Transverse colon (tissue), 4 donors: ENCODE results near the gene ZDHHC17. TPM values are rescaled to one million over a fixed set of nuclear protein-coding genes. Genes with fewer than 3 reads are reported as not detected.
"Not testable (repeated sequence)": the region's sequence is repeated elsewhere in the genome, so short reads cannot be mapped to it uniquely, and the experiment has no call there.

ENCODE experiments used
- DNase-seq: peaks from one replicate; pipeline ENCODE4 v3.0.0-alpha.2; 2019
- H3K27ac ChIP-seq, 4 donors: fragments of 200-600 bp; sonication (generic); 2 replicates each; pipeline ENCODE4 v1.5.1; 2016 to 2018; ENCODE audit warnings: inconsistent platforms in 4 of 4
- H3K27me3 ChIP-seq: fragments of 200-600 bp; sonication (generic); 2 replicates; pipeline ENCODE4 v1.5.1; 2017; ENCODE audit warnings: inconsistent platforms
- H3K36me3 ChIP-seq, 4 donors: fragments of 200-600 bp; sonication (generic); 2 replicates each; pipeline ENCODE4 v1.5.1; 2017 to 2019; ENCODE audit warnings: inconsistent platforms in 4 of 4
- H3K4me1 ChIP-seq, 4 donors: fragments of 200-600 bp; sonication (generic); 2 replicates each; pipeline ENCODE4 v1.5.1; 2017 to 2020; ENCODE audit warnings: inconsistent platforms in 4 of 4
- H3K4me3 ChIP-seq, 4 donors: fragments of 200-600 bp; sonication (generic); 1 replicate in 1 of 4; 2 replicates in 3 of 4; pipeline versions ENCODE4 v1.5.1 to v1.6.1; 2017 to 2019; ENCODE audit warnings: inconsistent platforms in 4 of 4
- H3K9me3 ChIP-seq, 2 donors: fragments of 200-600 bp; sonication (generic); 2 replicates each; pipeline ENCODE4 v1.5.1; 2017 to 2019; ENCODE audit warnings: inconsistent platforms in 2 of 2
- EP300 ChIP-seq: sonication (generic); formaldehyde crosslinking; IDR thresholded peaks from one replicate; pipeline ENCODE4 v1.6.1; 2017; ENCODE audit warnings: antibody characterized with exemption, low read depth
- POLR2A ChIP-seq: fragments of 450-650 bp; IDR thresholded peaks from one replicate; pipeline ENCODE4 v1.6.1; 2016; ENCODE audit warnings: antibody characterized with exemption, mild to moderate bottlenecking, moderate library complexity
- POLR2AphosphoS5 ChIP-seq, 3 donors: sonication (generic); formaldehyde crosslinking; IDR thresholded peaks; one replicate each; pipeline ENCODE4 v1.6.1; 2016; ENCODE audit warnings: antibody characterized with exemption in 3 of 3
- WGBS, 2 donors: methylation state at CpG; one replicate each; pipeline ENCODE4 v1.1.5; 2018; ENCODE audit warnings: low coverage in 1 of 2; 5-methylcytosine and 5-hydroxymethylcytosine counted together
- in situ Hi-C, 4 donors: fragments of 200-750 bp; cut with MboI; loops; one replicate each; pipeline versions ENCODE4 v1.15.0 to v1.15.1; 2017; ENCODE audit warnings: low sequenced_read_pairs in 3 of 4, low pct_ligation_motif_present in 1 of 4, low pct_unique_long_range_greater_than_20kb in 1 of 4
- intact Hi-C: fragments of 100-400 bp; cut with DNase I; formaldehyde crosslinking; loops from one replicate; pipeline ENCODE4 v1.15.1; 2023; ENCODE audit warnings: low total_unique reads
- total RNA-seq, 4 donors: library from RNA; depleted of rRNA; stranded (reverse); fragments of >200 nt; gene quantifications; one replicate each; pipeline ENCODE4 v1.1.0, GENCODE V29; 2016
- TF ChIP-seq, protein P1 (sequence below), 5 experiments: fragments of 200-600 bp in 3 of 5; fragments of 450-650 bp in 2 of 5; sonication (generic) in 3 of 5; IDR thresholded peaks; 1 replicate in 2 of 5; 2 replicates in 3 of 5; pipeline ENCODE4 v1.5.1; 2016 to 2017; ENCODE audit warnings: antibody characterized with exemption in 5 of 5, inconsistent platforms in 3 of 5, mild to moderate bottlenecking in 2 of 5, moderate library complexity in 1 of 5

ZDHHC17 gene
- total RNA-seq, 4 donors from 2014 or later = 2.6 to 38.7 (median 18.5) TPM

DNA sequence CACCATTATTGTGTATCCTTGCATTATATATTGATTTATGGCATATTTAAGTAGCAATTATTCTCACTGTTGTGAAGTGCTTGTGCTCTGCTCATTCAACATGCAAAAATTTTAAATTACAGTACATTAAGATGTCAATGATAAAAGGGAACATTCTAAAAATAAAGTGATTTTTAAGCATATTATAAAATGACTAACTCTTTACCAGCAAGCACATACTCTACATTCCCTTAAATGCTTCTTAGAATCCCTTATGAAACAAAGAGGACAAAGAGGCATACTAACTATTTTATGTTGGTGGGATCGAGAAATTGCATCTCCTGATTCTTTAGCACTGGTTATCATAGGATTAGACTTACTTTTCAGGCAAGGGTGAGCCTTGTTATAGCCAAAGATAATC, 46.6 kb upstream of the ZDHHC17 start:
- no peak overlapping the region for H3K27ac ChIP-seq
- no peaks in the 10 kb centered on the region for H3K9me3 ChIP-seq
- in situ Hi-C loops = no loop called here
- no peaks in the 10 kb centered on the region for H3K4me1 ChIP-seq
- H3K36me3 ChIP-seq = no peaks in the 10 kb centered on the region
- H3K27me3 ChIP-seq = no peaks in the 10 kb centered on the region
- no peak for TF ChIP-seq POLR2AphosphoS5 (IDR thresholded peaks at IDR 0.05)
- TF ChIP-seq, protein P1, sequence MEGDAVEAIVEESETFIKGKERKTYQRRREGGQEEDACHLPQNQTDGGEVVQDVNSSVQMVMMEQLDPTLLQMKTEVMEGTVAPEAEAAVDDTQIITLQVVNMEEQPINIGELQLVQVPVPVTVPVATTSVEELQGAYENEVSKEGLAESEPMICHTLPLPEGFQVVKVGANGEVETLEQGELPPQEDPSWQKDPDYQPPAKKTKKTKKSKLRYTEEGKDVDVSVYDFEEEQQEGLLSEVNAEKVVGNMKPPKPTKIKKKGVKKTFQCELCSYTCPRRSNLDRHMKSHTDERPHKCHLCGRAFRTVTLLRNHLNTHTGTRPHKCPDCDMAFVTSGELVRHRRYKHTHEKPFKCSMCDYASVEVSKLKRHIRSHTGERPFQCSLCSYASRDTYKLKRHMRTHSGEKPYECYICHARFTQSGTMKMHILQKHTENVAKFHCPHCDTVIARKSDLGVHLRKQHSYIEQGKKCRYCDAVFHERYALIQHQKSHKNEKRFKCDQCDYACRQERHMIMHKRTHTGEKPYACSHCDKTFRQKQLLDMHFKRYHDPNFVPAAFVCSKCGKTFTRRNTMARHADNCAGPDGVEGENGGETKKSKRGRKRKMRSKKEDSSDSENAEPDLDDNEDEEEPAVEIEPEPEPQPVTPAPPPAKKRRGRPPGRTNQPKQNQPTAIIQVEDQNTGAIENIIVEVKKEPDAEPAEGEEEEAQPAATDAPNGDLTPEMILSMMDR (IDR thresholded peaks at IDR 0.05) = no peak
- no peak for TF ChIP-seq POLR2A
- TF ChIP-seq EP300 = no peak
- no peak for DNase-seq
- no peak overlapping the region for H3K4me3 ChIP-seq
- 64 to 77% methylated on average over 1 of the region's 1 CpG for WGBS, 2 donors
- intact Hi-C loops = no loop called here

DNA sequence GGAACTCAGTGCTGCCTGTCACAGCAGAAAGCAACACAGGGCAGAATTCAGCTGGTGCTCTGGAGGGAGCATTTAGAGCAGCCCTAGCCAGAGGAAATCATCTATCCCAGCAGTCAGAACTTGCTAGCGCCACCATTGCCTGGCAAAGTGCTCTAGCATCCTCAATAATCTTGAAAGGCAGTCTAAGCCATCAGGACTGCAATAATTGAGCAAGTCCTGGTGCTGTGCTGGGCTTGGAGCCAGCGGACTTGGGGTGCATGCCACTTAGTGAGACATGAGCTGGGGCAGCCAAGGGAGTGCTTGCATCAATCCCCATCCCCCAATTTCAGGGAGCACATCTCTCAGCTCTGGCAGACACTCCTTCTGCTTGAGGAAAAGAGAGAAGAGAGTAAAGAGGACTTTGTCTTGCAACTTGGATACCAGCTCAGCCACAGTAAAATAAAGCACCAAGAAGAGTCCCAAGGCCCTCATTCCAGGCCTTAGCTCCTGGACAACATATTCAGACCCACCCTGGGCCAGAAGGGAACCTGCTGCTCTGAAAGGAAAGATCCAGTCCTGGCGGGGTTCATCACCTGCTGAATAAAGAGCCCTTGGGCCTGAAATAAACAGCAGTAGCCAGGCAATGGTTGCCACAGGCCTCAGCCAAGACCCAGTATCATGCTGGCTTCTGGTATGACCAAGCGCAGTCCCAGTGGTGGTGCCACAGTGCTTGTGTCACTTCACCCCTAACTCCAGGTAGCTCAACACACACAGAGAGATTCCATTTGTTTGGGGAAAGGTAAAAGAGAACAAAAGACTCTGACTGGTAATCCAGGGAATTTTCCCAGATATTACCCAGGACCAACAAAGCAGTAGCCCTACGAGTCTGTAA, 44.5 kb upstream of the ZDHHC17 start:
- no peaks in the 10 kb centered on the region for H3K4me1 ChIP-seq
- no peak for DNase-seq
- no peak overlapping the region for H3K4me3 ChIP-seq
- H3K27ac ChIP-seq = no peak overlapping the region
- WGBS, 2 donors = 73% methylated on average over 5 of the region's 5 CpGs; no CpG with 5 or more reads in 1 of the 2 donors
- H3K9me3 ChIP-seq = no peaks in the 10 kb centered on the region
- H3K36me3 ChIP-seq = no peaks in the 10 kb centered on the region
- in situ Hi-C loops (no loop called here), intact Hi-C loops (no loop called here)
- TF ChIP-seq EP300 (no peak), POLR2AphosphoS5 (IDR thresholded peaks at IDR 0.05) (no peak), POLR2A (no peak)
- TF ChIP-seq, protein P1 (IDR thresholded peaks at IDR 0.05) = no peak
- no peaks in the 10 kb centered on the region for H3K27me3 ChIP-seq

DNA sequence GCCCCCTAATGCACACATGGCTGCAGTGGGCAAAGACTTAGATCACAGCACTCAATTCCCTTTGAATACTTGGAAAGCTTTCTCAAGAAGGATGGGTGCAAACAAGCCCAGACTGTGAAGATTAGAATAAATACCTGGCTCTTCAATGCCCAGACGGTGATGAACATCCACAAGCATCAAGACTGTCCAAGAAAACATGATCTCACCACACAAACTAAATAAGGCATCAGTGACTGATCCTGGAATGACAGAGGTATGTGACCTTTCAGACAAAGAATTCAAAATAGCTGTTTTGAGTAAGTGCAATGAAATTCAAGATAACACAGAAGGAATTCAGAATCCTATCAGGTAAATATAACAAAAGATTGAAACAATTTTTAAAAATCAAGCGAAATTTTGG, 43.8 kb upstream of the ZDHHC17 start:
- intact Hi-C loops = no loop called here
- 70 to 83% methylated on average over 2 of the region's 2 CpGs for WGBS, 2 donors
- Histone ChIP-seq H3K27me3 (no peaks in the 10 kb centered on the region), H3K36me3 (no peaks in the 10 kb centered on the region), H3K4me1 (no peaks in the 10 kb centered on the region), H3K27ac (no peak overlapping the region), H3K9me3 (no peaks in the 10 kb centered on the region), H3K4me3 (no peak overlapping the region)
- DNase-seq = no peak
- in situ Hi-C loops = no loop called here
- TF ChIP-seq EP300 = no peak

DNA sequence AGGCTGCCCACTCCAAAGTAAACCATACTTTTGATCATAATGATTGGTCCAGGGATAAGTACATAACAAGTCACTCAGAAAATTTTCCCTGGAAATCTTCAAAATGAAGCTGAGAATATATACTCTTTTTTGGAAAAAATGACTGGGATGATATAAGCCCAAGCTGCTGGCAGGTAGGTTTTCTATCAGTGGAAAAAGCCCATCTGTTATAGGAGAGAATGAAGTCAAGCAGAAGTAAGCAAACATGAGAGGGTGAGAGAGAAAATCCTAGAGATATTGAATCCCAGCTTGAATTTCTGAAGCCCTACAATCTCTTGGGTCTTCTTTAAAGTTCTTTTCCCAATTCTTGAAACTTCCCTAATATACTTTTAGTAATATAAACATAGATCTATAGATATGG, 37.3 kb upstream of the ZDHHC17 start:
- H3K9me3 ChIP-seq = no peaks in the 10 kb centered on the region
- no peaks in the 10 kb centered on the region for H3K4me1 ChIP-seq
- H3K27ac ChIP-seq = no peak overlapping the region
- in situ Hi-C loops (no loop called here), intact Hi-C loops (no loop called here)
- TF ChIP-seq POLR2AphosphoS5 (IDR thresholded peaks at IDR 0.05) = no peak
- no peak for TF ChIP-seq POLR2A
- no peak for TF ChIP-seq EP300
- TF ChIP-seq, protein P1 (IDR thresholded peaks at IDR 0.05) = no peak
- no peaks in the 10 kb centered on the region for H3K27me3 ChIP-seq
- H3K4me3 ChIP-seq = no peak overlapping the region
- no peak for DNase-seq
- no peaks in the 10 kb centered on the region for H3K36me3 ChIP-seq

DNA sequence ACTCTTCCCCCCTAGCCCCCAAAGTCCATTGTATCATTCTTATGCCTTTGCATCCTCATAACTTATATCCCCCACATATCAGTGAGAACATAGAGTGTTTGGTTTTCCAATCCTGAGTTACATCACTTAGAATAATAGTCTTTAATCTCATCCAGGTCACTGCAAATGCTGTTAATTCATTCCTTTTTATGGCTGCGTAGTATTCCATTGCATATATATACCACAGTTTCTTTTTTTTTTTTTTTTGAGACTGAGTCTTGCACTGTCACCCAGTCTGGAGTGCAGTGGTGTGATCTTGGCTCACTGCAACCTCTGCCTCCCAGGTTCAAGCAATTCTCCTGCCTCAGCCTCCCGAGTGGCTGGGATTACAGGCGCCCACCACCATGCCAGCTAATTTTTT, 31.7 kb upstream of the ZDHHC17 start:
- intact Hi-C loops, H3K9me3 ChIP-seq, in situ Hi-C loops, H3K4me3 ChIP-seq, H3K4me1 ChIP-seq, DNase-seq, H3K27me3 ChIP-seq, H3K27ac ChIP-seq, H3K36me3 ChIP-seq: not testable (repeated sequence)
- WGBS, 2 donors = 77 to 93% methylated on average over 3 of the region's 3 CpGs

DNA sequence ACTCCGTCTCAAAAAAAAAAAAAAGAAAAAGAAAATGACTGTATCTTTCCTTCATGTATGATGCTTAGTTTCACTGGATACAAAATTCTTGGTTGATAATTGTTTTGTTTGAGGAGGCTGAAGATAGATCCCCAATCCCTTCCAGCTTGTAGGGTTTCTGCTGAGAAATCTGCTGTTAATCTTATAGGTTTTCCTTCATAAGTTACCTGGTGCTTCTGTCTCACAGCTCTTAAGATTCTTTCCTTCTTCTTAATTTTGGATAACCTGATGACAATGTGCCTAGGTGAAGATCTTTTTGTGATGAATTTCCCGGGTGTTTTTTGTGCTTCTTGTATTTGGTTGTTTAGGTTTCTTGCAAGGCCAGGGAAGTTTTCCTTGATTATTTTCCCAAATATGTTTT, 26.2 kb upstream of the ZDHHC17 start:
- H3K36me3 ChIP-seq, H3K27me3 ChIP-seq, H3K27ac ChIP-seq, intact Hi-C loops, DNase-seq, H3K4me1 ChIP-seq, H3K4me3 ChIP-seq, in situ Hi-C loops, H3K9me3 ChIP-seq: not testable (repeated sequence)
- WGBS, 2 donors = 86 to 98% methylated on average over 1 to 2 of the region's 2 CpGs
